GM18505 (cell line): Measurements from ENCODE around the gene ZFAND3.

Experiments used
- ATAC-seq: cut with Tn5 transposase; IDR thresholded peaks from one replicate; pipeline ENCODE4 v1.9.1; 2021; ENCODE audit not compliant: unreplicated experiment
- POLR2A ChIP-seq: IDR thresholded peaks from 4 replicates; pipeline ENCODE4 v1.6.1; 2011; ENCODE audit warnings: borderline replicate concordance; ENCODE audit not compliant: insufficient read depth, insufficient read length; ENCODE audit errors: extremely low read depth

Gene ZFAND3

DNA sequence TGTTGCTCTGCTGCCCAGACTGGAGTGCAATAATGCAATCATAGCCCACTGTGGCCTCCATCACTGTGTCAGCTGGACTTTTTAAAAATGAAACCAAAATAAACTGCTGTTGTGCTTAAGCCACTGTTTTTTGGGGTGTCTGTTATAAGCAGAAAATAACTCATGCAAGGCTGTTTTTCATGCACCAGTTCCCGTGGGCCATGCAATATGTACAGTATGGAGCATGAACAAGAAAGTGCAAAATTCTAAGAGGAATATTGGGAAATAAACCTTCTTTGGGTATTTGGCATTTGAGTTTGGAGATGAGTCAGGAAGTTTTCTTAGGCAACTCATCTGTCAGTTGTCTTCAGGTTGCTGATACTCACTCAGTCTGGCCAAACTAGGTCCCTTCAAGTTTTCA, 14.9 kb upstream of the ZFAND3 start:
- no peak for TF ChIP-seq POLR2A
- ATAC-seq: no peak

- ATAC-seq: no peak
- TF ChIP-seq POLR2A: no peak
Observed at GRCh38 chr6:37806213-37806612, 13.3 kb upstream of the ZFAND3 start.

- no peak for ATAC-seq
- TF ChIP-seq POLR2A: no peak
Observed at GRCh38 chr6:37807656-37808055, 11.9 kb upstream of the ZFAND3 start.

DNA sequence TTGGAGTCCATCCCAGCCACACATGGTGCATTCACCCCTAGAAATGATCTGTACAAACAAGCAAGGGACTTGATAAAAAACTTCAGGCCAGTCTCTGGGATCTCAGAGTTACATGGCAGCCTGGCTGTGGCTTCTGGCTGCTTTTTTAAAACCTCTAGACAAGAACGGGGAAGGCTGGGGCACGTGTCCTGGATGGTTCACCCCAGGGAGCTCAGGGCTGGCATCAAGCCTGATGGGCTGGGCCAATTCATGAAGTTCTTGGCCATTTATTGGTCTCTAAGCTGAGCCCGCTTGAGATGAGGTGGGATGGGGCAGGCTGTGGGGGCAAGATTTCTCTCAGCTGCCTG, 10.4 kb upstream of the ZFAND3 start:
- no peak for ATAC-seq
- no peak for TF ChIP-seq POLR2A

- ATAC-seq: no peak
- TF ChIP-seq POLR2A: no peak
Observed at GRCh38 chr6:37812841-37813240, 6.7 kb upstream of the ZFAND3 start.

DNA sequence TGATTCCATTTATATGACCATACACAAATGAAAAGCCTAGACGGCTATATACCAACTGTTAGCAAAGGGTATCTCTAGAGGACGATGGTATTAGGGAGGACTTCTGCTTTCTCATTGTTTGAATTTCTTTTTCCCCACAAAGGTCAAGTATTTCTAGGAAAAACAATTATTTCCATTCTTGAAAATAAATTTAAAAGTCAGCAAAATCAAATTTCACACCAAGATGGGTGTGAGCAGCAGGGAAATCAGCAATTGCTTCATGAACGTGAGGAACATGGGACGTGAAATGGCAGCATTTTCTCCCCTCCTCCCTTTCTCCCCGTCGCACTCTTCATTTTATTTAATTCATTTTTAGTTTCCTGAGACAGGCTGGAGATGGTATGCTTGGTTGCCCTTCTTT, 5.2 kb upstream of the ZFAND3 start:
- ATAC-seq: no peak
- no peak for TF ChIP-seq POLR2A

DNA sequence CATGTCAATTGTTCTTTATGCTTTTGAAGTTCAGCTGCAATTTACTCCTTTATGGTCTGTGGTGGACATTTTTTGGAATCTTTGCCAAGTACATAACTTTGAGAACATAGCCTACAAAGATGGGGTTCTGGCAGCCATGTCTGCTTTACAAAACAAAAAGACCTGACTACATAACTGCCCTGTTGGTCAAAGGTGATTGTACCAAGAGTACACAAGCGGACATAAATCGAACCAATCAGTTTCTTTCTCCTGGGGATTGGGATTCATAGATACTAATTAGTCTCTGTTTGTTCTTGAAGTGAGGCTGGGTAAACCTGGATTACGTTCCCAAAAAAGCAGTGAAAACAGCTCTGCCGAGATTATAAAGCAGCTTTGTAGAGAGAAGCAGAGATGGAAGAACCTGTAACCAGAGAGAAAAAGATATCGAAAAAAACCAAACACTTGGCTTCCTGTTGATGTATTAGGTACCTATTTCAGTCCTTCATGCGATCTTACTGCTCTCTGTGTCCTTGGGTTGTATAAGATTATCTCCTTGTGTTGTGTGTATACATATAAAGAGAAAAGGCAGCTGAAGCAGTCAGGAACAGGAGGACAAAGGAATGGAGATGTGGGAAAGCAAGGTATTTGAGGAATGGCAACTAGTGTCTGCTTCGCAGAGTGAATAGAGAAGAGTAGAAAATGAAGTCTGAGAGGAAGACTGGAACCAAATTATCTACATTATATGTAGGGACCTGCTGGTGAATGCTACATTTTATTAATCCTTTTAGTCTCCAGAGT, 2.7 kb upstream of the ZFAND3 start:
- no peak for ATAC-seq
- TF ChIP-seq POLR2A: no peak

GRCh38 chr6:37818536-37819176, 871 bp upstream of the ZFAND3 start:
- ATAC-seq: peak; percentile 71
- peak; percentile 99 for TF ChIP-seq POLR2A

DNA sequence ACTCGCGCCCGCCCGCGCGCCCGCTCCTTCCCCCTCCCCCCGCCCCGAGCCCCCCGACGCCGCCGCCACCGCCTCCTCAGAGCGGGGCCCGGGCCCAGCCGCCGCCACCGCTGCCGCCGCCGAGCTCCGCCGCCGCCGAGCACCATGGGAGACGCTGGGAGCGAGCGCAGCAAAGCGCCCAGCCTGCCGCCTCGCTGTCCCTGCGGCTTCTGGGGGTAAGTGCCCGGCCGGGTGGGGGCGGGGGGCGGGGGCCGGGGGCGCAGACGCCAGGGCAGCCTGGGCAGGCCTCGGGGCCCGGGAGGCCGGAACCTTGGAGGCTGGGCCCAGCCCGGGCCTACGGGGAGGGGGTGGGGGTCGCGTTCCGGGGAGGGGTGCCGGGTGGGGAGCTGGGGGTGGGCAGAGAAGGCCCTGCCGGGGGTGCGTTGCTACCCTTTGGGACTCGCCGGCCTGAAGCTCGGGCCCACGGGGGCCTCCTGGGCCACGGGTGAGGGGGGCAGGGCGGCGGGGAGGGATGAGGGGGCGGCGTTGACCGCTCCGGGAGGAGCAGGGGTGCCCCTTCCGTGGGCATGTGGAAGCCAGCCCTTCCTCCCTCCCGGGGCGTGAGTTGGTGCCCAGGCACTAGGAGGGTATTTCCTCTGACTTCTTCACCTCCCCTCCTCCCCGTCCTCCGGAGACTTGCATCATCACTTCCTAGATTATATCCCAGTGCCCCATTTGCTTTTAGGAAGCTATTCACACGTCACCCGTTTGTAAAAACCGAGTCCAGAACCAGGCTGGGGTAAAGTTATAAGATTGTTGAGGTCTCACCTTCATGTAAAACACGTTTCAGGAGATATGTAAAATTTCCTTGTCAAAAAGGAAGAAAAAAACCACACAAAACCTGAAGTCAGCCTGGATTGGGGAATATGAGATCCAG, 533 bp downstream of the ZFAND3 start:
- no peak for TF ChIP-seq POLR2A
- ATAC-seq: peak; percentile 11

DNA sequence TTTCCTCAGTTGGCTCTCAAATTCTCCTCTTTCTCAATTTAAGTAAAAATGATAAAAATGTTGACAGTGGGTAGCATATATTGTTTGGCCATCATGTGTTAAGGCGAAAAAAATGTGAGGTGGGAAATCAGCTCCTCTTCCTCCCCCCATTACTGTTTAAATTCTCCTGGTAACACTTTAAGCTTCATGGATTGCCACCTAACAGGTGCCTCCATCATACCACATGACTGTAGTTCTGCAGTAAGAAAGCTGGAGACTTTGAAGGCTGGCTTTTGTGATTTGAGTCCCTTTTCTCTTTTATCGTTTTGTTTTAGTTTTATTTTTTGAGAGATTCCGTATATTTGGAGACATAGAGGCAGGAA, 1.2 kb downstream of the ZFAND3 start:
- TF ChIP-seq POLR2A: no peak
- no peak for ATAC-seq

DNA sequence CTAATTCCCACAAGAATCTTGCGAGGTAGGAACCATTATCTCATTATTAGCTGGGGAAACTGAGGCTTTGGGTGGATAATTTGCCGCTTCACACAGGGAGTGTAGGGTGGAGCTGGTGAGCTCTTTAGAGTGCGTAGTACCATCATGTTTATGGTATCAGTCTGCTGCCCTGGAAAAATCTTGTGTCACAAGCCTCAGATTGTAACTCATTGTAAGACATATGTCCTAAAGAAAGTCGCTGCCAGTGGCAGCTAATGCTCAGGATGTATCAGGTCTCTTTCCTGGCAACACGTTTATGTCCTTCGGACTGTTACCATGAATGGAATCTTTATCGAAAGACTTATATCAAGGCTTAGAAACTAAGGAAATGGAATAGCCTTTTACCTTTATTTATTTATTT, 1.9 kb downstream of the ZFAND3 start:
- TF ChIP-seq POLR2A: no peak
- no peak for ATAC-seq

- ATAC-seq: no peak
- no peak for TF ChIP-seq POLR2A
Observed at GRCh38 chr6:37822851-37823682, 3.5 kb downstream of the ZFAND3 start.

- TF ChIP-seq POLR2A: no peak
- ATAC-seq: no peak
Observed at GRCh38 chr6:37824170-37824569, 4.6 kb downstream of the ZFAND3 start.
